ENCODE data around the gene SORCS3. TPM values are rescaled to one million over a fixed set of nuclear protein-coding genes. Genes with fewer than 3 reads are reported as not detected.

SORCS3 gene
- polyA plus RNA-seq, 10 donors, result 0.07 to 0.66 (median 0.18) TPM; not detected in 2

- DNase-seq, result no peak
Measured at GRCh38 chr10:104920476-104920875, 279.4 kb downstream of the SORCS3 start.

GRCh38 chr10:104921763-104922162, 280.7 kb downstream of the SORCS3 start:
- DNase-seq, result no peak

GRCh38 chr10:104922810-104923209, 281.7 kb downstream of the SORCS3 start:
- no peak for DNase-seq

GRCh38 chr10:104923501-104923900, 282.4 kb downstream of the SORCS3 start:
- DNase-seq, result no peak

- no peak for DNase-seq
Measured at GRCh38 chr10:104924101-104924795, 283.2 kb downstream of the SORCS3 start.

GRCh38 chr10:104925232-104925851, 284.3 kb downstream of the SORCS3 start:
- no peak for DNase-seq

- DNase-seq, result no peak
Measured at GRCh38 chr10:104928734-104929133, 287.6 kb downstream of the SORCS3 start.

GRCh38 chr10:104931612-104932134, 290.6 kb downstream of the SORCS3 start:
- peak in 1 of 3 donors; percentile 44 for DNase-seq

- no peak for DNase-seq
Measured at GRCh38 chr10:104935656-104936055, 294.6 kb downstream of the SORCS3 start.

- peak in 1 of 3 donors; percentile 69 for DNase-seq
Measured at GRCh38 chr10:104937567-104937966, 296.5 kb downstream of the SORCS3 start.

- no peak for DNase-seq
Measured at GRCh38 chr10:104938031-104938430, 296.9 kb downstream of the SORCS3 start.

- no peak for DNase-seq
Measured at GRCh38 chr10:104941662-104942061, 300.6 kb downstream of the SORCS3 start.

- DNase-seq, result no peak
Measured at GRCh38 chr10:104947314-104947713, 306.2 kb downstream of the SORCS3 start.

GRCh38 chr10:104957178-104957841, 316.2 kb downstream of the SORCS3 start:
- no peak for DNase-seq

- DNase-seq, result no peak
Measured at GRCh38 chr10:104966563-104967297, 325.6 kb downstream of the SORCS3 start.

GRCh38 chr10:104980368-104980767, 339.3 kb downstream of the SORCS3 start:
- no peak for DNase-seq

- DNase-seq, result no peak
Measured at GRCh38 chr10:104981995-104982394, 340.9 kb downstream of the SORCS3 start.

- no peak for DNase-seq
Measured at GRCh38 chr10:104988686-104989085, 347.6 kb downstream of the SORCS3 start.

- no peak for DNase-seq
Measured at GRCh38 chr10:104989880-104990279, 348.8 kb downstream of the SORCS3 start.

GRCh38 chr10:104993085-104993484, 352.0 kb downstream of the SORCS3 start:
- no peak for DNase-seq

GRCh38 chr10:105001269-105001668, 360.2 kb downstream of the SORCS3 start:
- DNase-seq, result no peak
